Stimulated activated naive CD8-positive, alpha-beta T cell treated with anti-CD3 and anti-CD28 coated beads, Interleukin-15, Interleukin-2, amounts not matched to agents 100 U/mL and 50 U/mL, for 24 hours (primary cell): ENCODE results near the gene LGALS9C.
"Not testable (repeated sequence)": the region's sequence is repeated elsewhere in the genome, so short reads cannot be mapped to it uniquely, and the experiment has no call there.

Experiments used
- ATAC-seq: fragments of 150-1000 bp; cut with Tn5 transposase; one replicate; pipeline ENCODE4 v1.10.0; 2021
- DNase-seq: peaks from one replicate; pipeline ENCODE4 v3.0.0; 2021

The LGALS9C gene

GRCh38 chr17:18478362-18478761 is 1.8 kb downstream of the LGALS9C start:
- DNase-seq: not testable (repeated sequence)

GRCh38 chr17:18478977-18479595 is 2.5 kb downstream of the LGALS9C start:
- ATAC-seq, DNase-seq: not testable (repeated sequence)

More at GRCh38 chr17:18478362-18478761, 1.8 kb downstream of the LGALS9C start:
- ATAC-seq: not testable (repeated sequence)

GRCh38 chr17:18481775-18482174 is 5.2 kb downstream of the LGALS9C start:
- ATAC-seq, DNase-seq: not testable (repeated sequence)

GRCh38 chr17:18485936-18486464 is 9.4 kb downstream of the LGALS9C start:
- not testable (repeated sequence) for ATAC-seq, DNase-seq

GRCh38 chr17:18487633-18488032 is 11.0 kb downstream of the LGALS9C start:
- not testable (repeated sequence) for DNase-seq, ATAC-seq

GRCh38 chr17:18488622-18489021 is 12.0 kb downstream of the LGALS9C start:
- not testable (repeated sequence) for ATAC-seq, DNase-seq

GRCh38 chr17:18490016-18490415 is 13.4 kb downstream of the LGALS9C start:
- not testable (repeated sequence) for DNase-seq, ATAC-seq

GRCh38 chr17:18492712-18493480 is 16.3 kb downstream of the LGALS9C start:
- ATAC-seq (peak; percentile 85), DNase-seq (peak; percentile 26)

GRCh38 chr17:18494250-18494768 is 17.7 kb downstream of the LGALS9C start:
- not testable (repeated sequence) for ATAC-seq, DNase-seq

- not testable (repeated sequence) for ATAC-seq, DNase-seq
These were observed 20.5 kb downstream of the LGALS9C start for GRCh38 chr17:18497044-18497443.

GRCh38 chr17:18499100-18499499 is 22.5 kb downstream of the LGALS9C start:
- ATAC-seq, DNase-seq: not testable (repeated sequence)

- ATAC-seq, DNase-seq: not testable (repeated sequence)
These were observed 23.2 kb downstream of the LGALS9C start for GRCh38 chr17:18499756-18500155.

- ATAC-seq, DNase-seq: not testable (repeated sequence)
These were observed 23.7 kb downstream of the LGALS9C start for GRCh38 chr17:18500281-18500680.

- not testable (repeated sequence) for DNase-seq, ATAC-seq
These were observed 24.2 kb downstream of the LGALS9C start for GRCh38 chr17:18500816-18501215.

- not testable (repeated sequence) for ATAC-seq, DNase-seq
These were observed 26.6 kb downstream of the LGALS9C start for GRCh38 chr17:18503221-18503620.

- not testable (repeated sequence) for ATAC-seq, DNase-seq
These were observed 31.1 kb downstream of the LGALS9C start for GRCh38 chr17:18507729-18508128.

GRCh38 chr17:18508667-18509066 is 32.1 kb downstream of the LGALS9C start:
- DNase-seq, ATAC-seq: not testable (repeated sequence)

- not testable (repeated sequence) for ATAC-seq, DNase-seq
These were observed 44.5 kb downstream of the LGALS9C start for GRCh38 chr17:18521100-18521499.

- ATAC-seq, DNase-seq: not testable (repeated sequence)
These were observed 48.4 kb downstream of the LGALS9C start for GRCh38 chr17:18525015-18525414.

GRCh38 chr17:18526168-18526800 is 49.7 kb downstream of the LGALS9C start:
- not testable (repeated sequence) for DNase-seq, ATAC-seq

GRCh38 chr17:18527354-18527753 is 50.8 kb downstream of the LGALS9C start:
- DNase-seq, ATAC-seq: not testable (repeated sequence)

GRCh38 chr17:18528435-18528834 is 51.8 kb downstream of the LGALS9C start:
- not testable (repeated sequence) for ATAC-seq, DNase-seq
